ENCODE data around the gene DKKL1.
"Not testable (repeated sequence)": the region's sequence is repeated elsewhere in the genome, so short reads cannot be mapped to it uniquely, and the experiment has no call there.

The DKKL1 gene

GRCh38 chr19:49328741-49329140, 34.9 kb upstream of the DKKL1 start:
- no peak for ATAC-seq
- no peak for TF ChIP-seq TOX (CRISPR knock-in tag; IDR thresholded peaks at IDR 0.05; ENCODE audit: borderline replicate concordance)
- no peak for TF ChIP-seq OSR1 (CRISPR knock-in tag; IDR thresholded peaks at IDR 0.05)
- TF ChIP-seq SNAI2 (CRISPR knock-in tag; IDR thresholded peaks at IDR 0.05): no peak
- no peak for TF ChIP-seq CREB5 (CRISPR knock-in tag; IDR thresholded peaks at IDR 0.05; ENCODE audit: low read depth)
- TF ChIP-seq TSHZ2 (CRISPR knock-in tag; IDR thresholded peaks at IDR 0.05): no peak
- no peak for TF ChIP-seq ARNTL (CRISPR knock-in tag; IDR thresholded peaks at IDR 0.05; ENCODE audit: borderline replicate concordance, low read depth)
- TF ChIP-seq PATZ1 (CRISPR knock-in tag; IDR thresholded peaks at IDR 0.05; ENCODE audit: borderline replicate concordance): no peak
- TF ChIP-seq ESRRG (CRISPR knock-in tag; IDR thresholded peaks at IDR 0.05): no peak
- no peak for TF ChIP-seq TCF4 (CRISPR knock-in tag; IDR thresholded peaks at IDR 0.05; ENCODE audit: borderline replicate concordance)
- TF ChIP-seq GLIS3 (CRISPR knock-in tag; IDR thresholded peaks at IDR 0.05): no peak
- no peak for TF ChIP-seq PPARA (CRISPR knock-in tag; IDR thresholded peaks at IDR 0.05; ENCODE audit: borderline replicate concordance)
- no peak for TF ChIP-seq ZC3H10 (CRISPR knock-in tag; IDR thresholded peaks at IDR 0.05)
- no peak for TF ChIP-seq ZNF8 (CRISPR knock-in tag; IDR thresholded peaks at IDR 0.05)
- TF ChIP-seq ZNF70 (CRISPR knock-in tag; IDR thresholded peaks at IDR 0.05): no peak
- no peak for TF ChIP-seq ZFP3 (CRISPR knock-in tag; IDR thresholded peaks at IDR 0.05)
- TF ChIP-seq ZFP30 (CRISPR knock-in tag; IDR thresholded peaks at IDR 0.05): no peak
- no peak for TF ChIP-seq BACH2 (CRISPR knock-in tag; IDR thresholded peaks at IDR 0.05; ENCODE audit: borderline replicate concordance)
- no peak for TF ChIP-seq POU6F1 (CRISPR knock-in tag; IDR thresholded peaks at IDR 0.05; ENCODE audit: borderline replicate concordance, low read depth)

- not testable (repeated sequence) for ATAC-seq
Measured at GRCh38 chr19:49331187-49331586, 32.5 kb upstream of the DKKL1 start.

GRCh38 chr19:49331616-49332055, 32.0 kb upstream of the DKKL1 start:
- ATAC-seq: peak; percentile 89
- TF ChIP-seq ZNF70 (CRISPR knock-in tag; IDR thresholded peaks at IDR 0.05) (no peak), OSR1 (CRISPR knock-in tag; IDR thresholded peaks at IDR 0.05) (no peak), ZNF8 (CRISPR knock-in tag; IDR thresholded peaks at IDR 0.05) (no peak), PATZ1 (CRISPR knock-in tag; IDR thresholded peaks at IDR 0.05; ENCODE audit: borderline replicate concordance) (no peak), TCF4 (CRISPR knock-in tag; IDR thresholded peaks at IDR 0.05; ENCODE audit: borderline replicate concordance) (no peak), CSDC2 (CRISPR knock-in tag; IDR thresholded peaks at IDR 0.05) (no peak), TSHZ2 (CRISPR knock-in tag; IDR thresholded peaks at IDR 0.05) (no peak), GLIS3 (CRISPR knock-in tag; IDR thresholded peaks at IDR 0.05) (no peak), BACH2 (CRISPR knock-in tag; IDR thresholded peaks at IDR 0.05; ENCODE audit: borderline replicate concordance) (no peak), ZFP30 (CRISPR knock-in tag; IDR thresholded peaks at IDR 0.05) (no peak), SNAI2 (CRISPR knock-in tag; IDR thresholded peaks at IDR 0.05) (no peak), CREB5 (CRISPR knock-in tag; IDR thresholded peaks at IDR 0.05; ENCODE audit: low read depth) (no peak), ZC3H10 (CRISPR knock-in tag; IDR thresholded peaks at IDR 0.05) (no peak), ARNTL (CRISPR knock-in tag; IDR thresholded peaks at IDR 0.05; ENCODE audit: borderline replicate concordance, low read depth) (no peak), ISL1 (CRISPR knock-in tag; IDR thresholded peaks at IDR 0.05) (no peak), POU6F1 (CRISPR knock-in tag; IDR thresholded peaks at IDR 0.05; ENCODE audit: borderline replicate concordance, low read depth) (no peak)
